ENCODE data around the gene NTN1. TPM values are rescaled to one million over a fixed set of nuclear protein-coding genes. Genes with fewer than 3 reads are reported as not detected.
A peak's percentile ranks its signal among the peaks of the same experiment; 100 is the strongest.

NTN1 gene
- total RNA-seq, 2 experiments from 2014 or later: 0.31 to 0.47 TPM

- H3K4me1 Mint-ChIP-seq (ENCODE audit: low read depth): peaks cover 2% of the 10 kb centered on the region
- CTCF ChIA-PET: no interaction called here
Measured at GRCh38 chr17:9233761-9234160, 212.5 kb downstream of the NTN1 start.

GRCh38 chr17:9234389-9234945, 213.2 kb downstream of the NTN1 start:
- Mint-ChIP-seq H3K27me3 (ENCODE audit: low read depth) (no peaks in the 10 kb centered on the region), H3K4me3 (no peak overlapping the region), H3K9me3 (no peaks in the 10 kb centered on the region), H3K27ac (no peak overlapping the region), H3K36me3 (ENCODE audit: low read depth) (no peaks in the 10 kb centered on the region), H3K4me1 (ENCODE audit: low read depth) (peaks cover 8% of the 10 kb centered on the region)
- DNase-seq: no peak
- intact Hi-C loops (cut with micrococcal nuclease): no loop called here
- CTCF ChIA-PET: no interaction called here

More at GRCh38 chr17:9233761-9234160, 212.5 kb downstream of the NTN1 start:
- Mint-ChIP-seq H3K9me3 (no peaks in the 10 kb centered on the region), H3K27me3 (ENCODE audit: low read depth) (no peaks in the 10 kb centered on the region), H3K27ac (no peak overlapping the region), H3K4me3 (no peak overlapping the region), H3K36me3 (ENCODE audit: low read depth) (no peaks in the 10 kb centered on the region)
- intact Hi-C loops (cut with micrococcal nuclease): no loop called here
- no peak for DNase-seq

GRCh38 chr17:9235346-9235745, 214.0 kb downstream of the NTN1 start:
- H3K27ac Mint-ChIP-seq: no peak overlapping the region

GRCh38 chr17:9236286-9237052, 215.2 kb downstream of the NTN1 start:
- H3K36me3 Mint-ChIP-seq (ENCODE audit: low read depth): no peaks in the 10 kb centered on the region
- no peaks in the 10 kb centered on the region for H3K27me3 Mint-ChIP-seq (ENCODE audit: low read depth)
- no peak overlapping the region for H3K4me3 Mint-ChIP-seq
- no peak for DNase-seq
- H3K4me1 Mint-ChIP-seq (ENCODE audit: low read depth): peaks cover 10% of the 10 kb centered on the region
- no peaks in the 10 kb centered on the region for H3K9me3 Mint-ChIP-seq
- CTCF ChIA-PET: interaction anchor here (0.6 kb wide), 1 partner anchor 99 kb away, joined by 3 read pairs; no protein-coding TSS in a partner anchor
- H3K27ac Mint-ChIP-seq: no peak overlapping the region
- intact Hi-C loops (cut with micrococcal nuclease): no loop called here

More at GRCh38 chr17:9235346-9235745, 214.0 kb downstream of the NTN1 start:
- DNase-seq: no peak
- H3K9me3 Mint-ChIP-seq: no peaks in the 10 kb centered on the region
- H3K4me3 Mint-ChIP-seq: no peak overlapping the region
- CTCF ChIA-PET: no interaction called here
- H3K36me3 Mint-ChIP-seq (ENCODE audit: low read depth): no peaks in the 10 kb centered on the region
- intact Hi-C loops (cut with micrococcal nuclease): no loop called here
- peaks cover 10% of the 10 kb centered on the region for H3K4me1 Mint-ChIP-seq (ENCODE audit: low read depth)
- H3K27me3 Mint-ChIP-seq (ENCODE audit: low read depth): no peaks in the 10 kb centered on the region

- intact Hi-C loops (cut with micrococcal nuclease): no loop called here
- no peak for DNase-seq
- H3K27ac Mint-ChIP-seq: no peak overlapping the region
- no peak overlapping the region for H3K4me3 Mint-ChIP-seq
- H3K9me3 Mint-ChIP-seq: no peaks in the 10 kb centered on the region
- peaks cover 10% of the 10 kb centered on the region for H3K4me1 Mint-ChIP-seq (ENCODE audit: low read depth)
- CTCF ChIA-PET: no interaction called here
- H3K27me3 Mint-ChIP-seq (ENCODE audit: low read depth): no peaks in the 10 kb centered on the region
- no peaks in the 10 kb centered on the region for H3K36me3 Mint-ChIP-seq (ENCODE audit: low read depth)
Measured at GRCh38 chr17:9237053-9237410, 215.7 kb downstream of the NTN1 start.

- no peak overlapping the region for H3K4me3 Mint-ChIP-seq
- H3K27ac Mint-ChIP-seq: no peak overlapping the region
Measured at GRCh38 chr17:9237661-9238301, 216.5 kb downstream of the NTN1 start.

GRCh38 chr17:9238340-9239245, 217.3 kb downstream of the NTN1 start:
- no peaks in the 10 kb centered on the region for H3K9me3 Mint-ChIP-seq
- intact Hi-C loops (cut with micrococcal nuclease): no loop called here
- peak overlapping the region; percentile 74 for H3K4me3 Mint-ChIP-seq
- CTCF ChIA-PET: no interaction called here
- DNase-seq: no peak
- H3K36me3 Mint-ChIP-seq (ENCODE audit: low read depth): no peaks in the 10 kb centered on the region
- no peaks in the 10 kb centered on the region for H3K27me3 Mint-ChIP-seq (ENCODE audit: low read depth)
- H3K4me1 Mint-ChIP-seq (ENCODE audit: low read depth): peaks cover 10% of the 10 kb centered on the region
- no peak overlapping the region for H3K27ac Mint-ChIP-seq

More at GRCh38 chr17:9237661-9238301, 216.5 kb downstream of the NTN1 start:
- H3K4me1 Mint-ChIP-seq (ENCODE audit: low read depth): peaks cover 10% of the 10 kb centered on the region
- H3K27me3 Mint-ChIP-seq (ENCODE audit: low read depth): no peaks in the 10 kb centered on the region
- DNase-seq: no peak
- CTCF ChIA-PET: interaction anchor here (0.5 kb wide), 1 partner anchor 55 kb away, joined by 3 read pairs; no protein-coding TSS in a partner anchor
- intact Hi-C loops (cut with micrococcal nuclease): no loop called here
- no peaks in the 10 kb centered on the region for H3K9me3 Mint-ChIP-seq
- H3K36me3 Mint-ChIP-seq (ENCODE audit: low read depth): no peaks in the 10 kb centered on the region

GRCh38 chr17:9239246-9239792, 218.0 kb downstream of the NTN1 start:
- H3K9me3 Mint-ChIP-seq: no peaks in the 10 kb centered on the region
- peak; percentile 37 for DNase-seq
- CTCF ChIA-PET: no interaction called here
- no peaks in the 10 kb centered on the region for H3K27me3 Mint-ChIP-seq (ENCODE audit: low read depth)
- no peak overlapping the region for H3K27ac Mint-ChIP-seq
- no peaks in the 10 kb centered on the region for H3K36me3 Mint-ChIP-seq (ENCODE audit: low read depth)
- intact Hi-C loops (cut with micrococcal nuclease): no loop called here
- H3K4me3 Mint-ChIP-seq: peak overlapping the region; percentile 74
- H3K4me1 Mint-ChIP-seq (ENCODE audit: low read depth): peaks cover 10% of the 10 kb centered on the region

- intact Hi-C loops (cut with micrococcal nuclease): loop anchor here (1.0 kb wide), 2 partner anchors 33 to 49 kb away; no protein-coding TSS in a partner anchor
- H3K4me1 Mint-ChIP-seq (ENCODE audit: low read depth): peaks cover 10% of the 10 kb centered on the region
- no peaks in the 10 kb centered on the region for H3K36me3 Mint-ChIP-seq (ENCODE audit: low read depth)
Measured at GRCh38 chr17:9239793-9240658, 218.7 kb downstream of the NTN1 start.

GRCh38 chr17:9240659-9241370, 219.5 kb downstream of the NTN1 start:
- Mint-ChIP-seq H3K36me3 (ENCODE audit: low read depth) (no peaks in the 10 kb centered on the region), H3K27ac (no peak overlapping the region), H3K9me3 (no peaks in the 10 kb centered on the region), H3K4me1 (ENCODE audit: low read depth) (peaks cover 10% of the 10 kb centered on the region), H3K27me3 (ENCODE audit: low read depth) (no peaks in the 10 kb centered on the region), H3K4me3 (peak overlapping the region; percentile 49)
- intact Hi-C loops (cut with micrococcal nuclease): loop anchor here (1.0 kb wide), 2 partner anchors 32 to 48 kb away; no protein-coding TSS in a partner anchor
- CTCF ChIA-PET: no interaction called here
- no peak for DNase-seq

More at GRCh38 chr17:9239793-9240658, 218.7 kb downstream of the NTN1 start:
- H3K9me3 Mint-ChIP-seq: no peaks in the 10 kb centered on the region
- CTCF ChIA-PET: no interaction called here
- no peak overlapping the region for H3K27ac Mint-ChIP-seq
- no peaks in the 10 kb centered on the region for H3K27me3 Mint-ChIP-seq (ENCODE audit: low read depth)
- peak overlapping the region; percentile 74 for H3K4me3 Mint-ChIP-seq
- DNase-seq: peak; percentile 67

GRCh38 chr17:9241371-9241712, 220.0 kb downstream of the NTN1 start:
- no peak overlapping the region for H3K27ac Mint-ChIP-seq
- DNase-seq: no peak

More at GRCh38 chr17:9241371-9241712, 220.0 kb downstream of the NTN1 start:
- peaks cover 10% of the 10 kb centered on the region for H3K4me1 Mint-ChIP-seq (ENCODE audit: low read depth)
- intact Hi-C loops (cut with micrococcal nuclease): no loop called here
- CTCF ChIA-PET: interaction anchor here (1.0 kb wide), 1 partner anchor 9 kb away, joined by 4 read pairs; no protein-coding TSS in a partner anchor
- no peaks in the 10 kb centered on the region for H3K27me3 Mint-ChIP-seq (ENCODE audit: low read depth)
- H3K9me3 Mint-ChIP-seq: no peaks in the 10 kb centered on the region
- H3K36me3 Mint-ChIP-seq (ENCODE audit: low read depth): no peaks in the 10 kb centered on the region
- H3K4me3 Mint-ChIP-seq: no peak overlapping the region

Data from activated naive CD4-positive, alpha-beta T cell treated with anti-CD3 and anti-CD28 coated beads for 36 hours (primary cell).